AG04450 (cell line): ENCODE results near the gene SLC25A13. TPM values are rescaled to one million over a fixed set of nuclear protein-coding genes. Genes with fewer than 3 reads are reported as not detected.
A peak's percentile ranks its signal among the peaks of the same experiment; 100 is the strongest.

Experiments used
- CTCF ChIA-PET: fragments of 300-600, 350-600 bp; formaldehyde crosslinking; extraction: SDS; loops from one replicate; lab custom pipeline; 2022; ENCODE audit warnings: antibody characterized with exemption, inconsistent platforms; lab: Charles Lee
- POLR2A ChIA-PET: fragments of 350-600 bp; formaldehyde crosslinking; extraction: SDS; loops from one replicate; lab custom pipeline; 2021; ENCODE audit warnings: antibody characterized with exemption, inconsistent platforms; lab: Yijun Ruan, JAX
- DNase-seq: peaks from one replicate; pipeline ENCODE4 v3.0.0-alpha.2; 2011; ENCODE audit warnings: low read depth, low spot score
- H3K27ac ChIP-seq: one replicate; pipeline ENCODE4 v1.5.1; 2012; ENCODE audit warnings: low read depth, low read length, control low read depth
- H3K27me3 ChIP-seq: one replicate; pipeline ENCODE4 v1.6.0; 2012; ENCODE audit warnings: low read length; ENCODE audit not compliant: control insufficient read depth, insufficient read depth
- H3K4me3 ChIP-seq: 2 replicates; pipeline ENCODE4 v1.5.1; 2011; ENCODE audit warnings: mild to moderate bottlenecking, low read depth, low read length, control low read depth
- H3K9me3 ChIP-seq: 2 replicates; pipeline ENCODE4 v1.5.1; 2012; ENCODE audit warnings: low read length; ENCODE audit not compliant: control insufficient read depth, insufficient read depth
- polyA plus RNA-seq: library from polyadenylated mRNA; depleted of rRNA; stranded (reverse); fragments of >200 nt; gene quantifications from 2 replicates; pipeline ENCODE4 v1.2.3, GENCODE V29; 2011
- TF ChIP-seq, protein P1 (sequence below): IDR thresholded peaks from 2 replicates; pipeline ENCODE4 v1.5.1; 2011; ENCODE audit warnings: low read depth, low read length, control low read depth, inconsistent platforms

The SLC25A13 gene
- polyA plus RNA-seq, 1 experiment = 17.3 TPM

DNA sequence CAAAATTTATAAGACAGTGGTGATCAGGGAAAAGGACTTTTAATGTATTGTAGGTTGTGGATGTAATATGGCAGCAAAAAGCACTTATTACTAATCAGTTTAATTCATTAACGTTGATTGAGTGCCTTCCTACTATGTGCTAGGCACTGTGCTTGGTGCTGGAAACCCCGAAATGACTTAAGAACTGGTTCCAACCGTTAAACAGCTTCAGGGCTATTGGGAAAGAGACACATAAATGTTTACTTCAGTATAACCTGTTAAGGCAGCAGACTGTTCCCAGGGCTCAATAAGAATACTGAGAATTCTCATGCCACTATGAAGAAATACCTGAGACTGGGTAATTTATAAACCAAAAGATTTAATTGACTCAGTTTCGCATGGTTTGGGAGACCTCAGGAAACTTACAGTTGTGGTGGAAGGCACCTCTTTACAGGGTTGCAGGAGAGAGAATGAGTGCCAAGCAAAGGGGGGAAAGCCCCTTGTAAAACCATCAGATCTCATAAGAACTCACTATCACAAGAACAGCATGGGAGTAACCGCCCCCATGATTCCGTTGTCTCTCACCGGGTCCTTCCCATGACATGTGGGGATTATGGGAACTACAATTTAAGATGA is 1.1 kb upstream of the SLC25A13 start:
- H3K27me3 ChIP-seq = peaks cover 2% of the 10 kb centered on the region
- H3K4me3 ChIP-seq = no peak overlapping the region
- no peak for DNase-seq
- ChIA-PET CTCF (no interaction called here), POLR2A (no interaction called here)
- TF ChIP-seq, protein P1, sequence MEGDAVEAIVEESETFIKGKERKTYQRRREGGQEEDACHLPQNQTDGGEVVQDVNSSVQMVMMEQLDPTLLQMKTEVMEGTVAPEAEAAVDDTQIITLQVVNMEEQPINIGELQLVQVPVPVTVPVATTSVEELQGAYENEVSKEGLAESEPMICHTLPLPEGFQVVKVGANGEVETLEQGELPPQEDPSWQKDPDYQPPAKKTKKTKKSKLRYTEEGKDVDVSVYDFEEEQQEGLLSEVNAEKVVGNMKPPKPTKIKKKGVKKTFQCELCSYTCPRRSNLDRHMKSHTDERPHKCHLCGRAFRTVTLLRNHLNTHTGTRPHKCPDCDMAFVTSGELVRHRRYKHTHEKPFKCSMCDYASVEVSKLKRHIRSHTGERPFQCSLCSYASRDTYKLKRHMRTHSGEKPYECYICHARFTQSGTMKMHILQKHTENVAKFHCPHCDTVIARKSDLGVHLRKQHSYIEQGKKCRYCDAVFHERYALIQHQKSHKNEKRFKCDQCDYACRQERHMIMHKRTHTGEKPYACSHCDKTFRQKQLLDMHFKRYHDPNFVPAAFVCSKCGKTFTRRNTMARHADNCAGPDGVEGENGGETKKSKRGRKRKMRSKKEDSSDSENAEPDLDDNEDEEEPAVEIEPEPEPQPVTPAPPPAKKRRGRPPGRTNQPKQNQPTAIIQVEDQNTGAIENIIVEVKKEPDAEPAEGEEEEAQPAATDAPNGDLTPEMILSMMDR = no peak
- no peaks in the 10 kb centered on the region; the same call in 1 of the 2 replicates for H3K9me3 ChIP-seq
- H3K27ac ChIP-seq = no peak overlapping the region

DNA sequence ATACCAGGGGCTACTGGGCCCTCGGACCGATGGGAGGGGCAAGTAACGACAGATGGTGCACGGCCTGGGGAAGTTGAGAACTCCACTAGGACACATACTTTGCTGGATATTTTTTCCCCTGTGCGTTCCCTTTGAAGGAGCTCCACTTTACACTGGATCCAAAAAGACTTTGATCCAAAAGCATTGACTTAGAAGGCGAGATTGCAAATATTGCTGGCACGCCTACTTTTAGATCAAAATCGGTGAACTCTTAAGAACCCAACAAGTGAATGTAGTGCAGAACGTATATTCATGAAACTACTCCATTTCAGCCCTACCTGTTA is 436 bp upstream of the SLC25A13 start:
- Histone ChIP-seq H3K27me3 (peaks cover 2% of the 10 kb centered on the region), H3K4me3 (peak overlapping the region; percentile 86), H3K27ac (no peak overlapping the region), H3K9me3 (no peaks in the 10 kb centered on the region; the same call in 1 of the 2 replicates)
- DNase-seq = no peak
- POLR2A ChIA-PET = no interaction called here
- TF ChIP-seq, protein P1 = no peak
- CTCF ChIA-PET = no interaction called here

DNA sequence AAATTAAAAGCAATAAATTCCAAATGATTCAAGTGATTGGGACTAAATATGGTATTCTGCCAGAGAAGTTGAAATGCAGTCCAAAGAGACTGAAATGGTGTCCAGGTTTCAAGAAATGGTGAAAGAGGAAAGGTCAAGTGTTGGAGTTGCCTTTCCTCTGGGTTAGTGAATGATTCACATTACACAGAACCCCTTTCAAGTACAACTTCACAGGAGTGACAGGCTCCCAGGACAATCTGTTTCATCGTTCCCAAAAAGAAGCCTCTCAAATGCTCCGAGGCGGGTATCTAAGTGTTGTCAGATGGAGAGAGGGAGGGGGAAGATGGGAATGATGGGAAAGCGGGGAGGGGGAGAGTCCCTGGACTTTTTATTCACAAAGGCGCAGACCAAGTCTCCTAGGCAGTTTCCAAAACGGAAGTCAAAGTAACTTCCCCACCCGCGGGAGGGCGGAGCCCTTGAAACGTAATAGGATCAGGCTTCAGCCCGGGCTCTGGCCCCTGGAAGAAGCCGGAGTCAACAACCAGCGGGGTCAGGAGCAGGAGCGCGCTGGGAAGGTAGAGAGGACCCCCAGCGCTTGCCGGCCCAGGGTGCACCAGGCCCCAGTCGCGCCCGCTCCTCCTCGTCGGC is 754 bp downstream of the SLC25A13 start:
- ChIA-PET POLR2A (no interaction called here), CTCF (interaction anchor here (1.0 kb wide), 1 partner anchor 706 kb away, joined by 3 read pairs; no protein-coding TSS in a partner anchor)
- H3K27ac ChIP-seq = peak overlapping the region; percentile 89
- TF ChIP-seq, protein P1 = no peak
- peak; percentile 18 for DNase-seq
- H3K9me3 ChIP-seq = no peaks in the 10 kb centered on the region; the same call in 1 of the 2 replicates
- H3K4me3 ChIP-seq = peak overlapping the region; percentile 86
- H3K27me3 ChIP-seq = no peaks in the 10 kb centered on the region

DNA sequence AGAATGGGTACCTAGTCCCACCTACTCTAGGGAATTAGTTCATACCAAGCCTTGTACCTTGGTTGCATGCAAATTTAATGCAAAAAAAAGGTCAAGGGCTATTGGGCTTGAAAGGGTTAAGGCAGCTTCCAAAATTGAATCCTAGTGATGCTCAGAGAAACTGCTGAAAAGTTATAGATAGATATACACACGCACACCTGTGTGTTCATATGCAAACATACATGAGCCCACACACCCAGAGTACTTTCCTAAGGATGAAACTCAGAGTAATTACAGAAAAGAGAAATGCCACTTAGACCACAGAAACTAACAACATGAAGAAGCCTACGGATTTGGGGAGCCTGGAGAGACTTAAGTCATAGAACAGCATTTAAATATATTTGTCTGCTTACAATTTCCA is 1.5 kb downstream of the SLC25A13 start:
- POLR2A ChIA-PET = no interaction called here
- DNase-seq = no peak
- H3K4me3 ChIP-seq = peak overlapping the region; percentile 86
- CTCF ChIA-PET = interaction anchor here (1.0 kb wide), 1 partner anchor 707 kb away, joined by 3 read pairs; no protein-coding TSS in a partner anchor
- TF ChIP-seq, protein P1 = no peak
- H3K27ac ChIP-seq = no peak overlapping the region
- no peaks in the 10 kb centered on the region; the same call in 1 of the 2 replicates for H3K9me3 ChIP-seq
- H3K27me3 ChIP-seq = no peaks in the 10 kb centered on the region

DNA sequence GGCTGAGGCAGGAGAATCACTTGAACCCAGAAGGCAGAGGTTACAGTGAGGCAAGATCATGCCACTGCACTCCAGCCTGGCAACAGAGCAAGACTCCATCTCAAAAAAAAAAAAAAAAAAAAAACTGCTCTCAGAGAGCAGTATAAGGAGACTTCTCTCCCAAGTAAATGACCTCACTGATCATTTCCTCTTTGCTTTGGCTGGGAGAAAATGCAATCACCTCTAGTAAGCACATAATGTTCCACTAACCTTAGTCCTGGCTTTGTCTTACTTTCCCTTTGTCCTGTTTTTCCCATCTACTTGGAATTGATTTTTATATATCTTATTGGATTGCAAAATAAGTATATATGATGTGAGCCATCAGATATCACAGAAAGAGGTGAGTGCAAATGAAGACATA is 2.5 kb downstream of the SLC25A13 start:
- H3K27ac ChIP-seq = no peak overlapping the region
- H3K27me3 ChIP-seq = no peaks in the 10 kb centered on the region
- no peak for DNase-seq
- no peaks in the 10 kb centered on the region; the same call in 1 of the 2 replicates for H3K9me3 ChIP-seq
- TF ChIP-seq, protein P1 = no peak
- ChIA-PET CTCF (no interaction called here), POLR2A (interaction anchor here (0.7 kb wide), 1 partner anchor 50 kb away, joined by 3 read pairs; no protein-coding TSS in a partner anchor)
- H3K4me3 ChIP-seq = no peak overlapping the region
